ENCODE measurements around the gene NEAT1. TPM values are rescaled to one million over a fixed set of nuclear protein-coding genes. Genes with fewer than 3 reads are reported as not detected.

NEAT1 gene
- total RNA-seq, 5 donors from 2014 or later (not counting 1 experiment from before 2014, with no cell fraction given), result 368 to 1,017 (median 906) TPM

DNA sequence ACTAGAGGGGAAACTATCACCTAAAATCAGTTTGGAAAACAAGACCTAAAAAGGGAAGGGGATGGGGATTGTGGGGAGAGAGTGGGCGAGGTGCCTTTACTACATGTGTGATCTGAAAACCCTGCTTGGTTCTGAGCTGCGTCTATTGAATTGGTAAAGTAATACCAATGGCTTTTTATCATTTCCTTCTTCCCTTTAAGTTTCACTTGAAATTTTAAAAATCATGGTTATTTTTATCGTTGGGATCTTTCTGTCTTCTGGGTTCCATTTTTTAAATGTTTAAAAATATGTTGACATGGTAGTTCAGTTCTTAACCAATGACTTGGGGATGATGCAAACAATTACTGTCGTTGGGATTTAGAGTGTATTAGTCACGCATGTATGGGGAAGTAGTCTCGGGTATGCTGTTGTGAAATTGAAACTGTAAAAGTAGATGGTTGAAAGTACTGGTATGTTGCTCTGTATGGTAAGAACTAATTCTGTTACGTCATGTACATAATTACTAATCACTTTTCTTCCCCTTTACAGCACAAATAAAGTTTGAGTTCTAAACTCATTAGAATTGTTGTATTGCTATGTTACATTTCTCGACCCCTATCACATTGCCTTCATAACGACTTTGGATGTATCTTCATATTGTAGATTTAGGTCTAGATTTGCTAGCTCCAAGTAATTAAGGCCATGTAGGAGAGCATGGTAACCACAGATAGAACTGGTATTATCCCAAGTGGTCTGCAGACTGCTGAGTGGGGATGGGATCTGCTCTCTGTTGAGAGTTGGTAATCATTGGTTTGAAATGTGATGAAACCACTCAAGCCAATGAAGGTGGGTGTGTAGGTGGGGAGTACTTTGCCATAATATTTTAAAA lies 3.6 kb downstream of the NEAT1 start:
- no peaks in the 10 kb centered on the region for H3K9me3 ChIP-seq
- ChIA-PET CTCF (interaction anchor here in 1 of 2 donors (0.7 to 1.7 kb wide), 2 partner anchors 76 to 82 kb away, joined by 5 to 11 read pairs; no protein-coding TSS in a partner anchor), POLR2A (interaction anchor here (0.6 to 12.1 kb wide), 8 partner anchors 9 to 647 kb away, joined by 3 to 306 read pairs (median 4); partner anchors contain the start of gene MALAT1 (in 2 of the 2))
- H3K27me3 ChIP-seq (replicated peaks in 1 of 2; ENCODE audit: control insufficient read depth in 2 of 2, extremely low read depth in 1 of 2, insufficient read depth in 2 of 2, low read length in 1 of 2), result no peaks in the 10 kb centered on the region
- DNase-seq (peak in 8 of 35 experiments; percentile 16 to 86 (median 44)), ATAC-seq (replicated peaks in 1 of 4) (peak; percentile 8 to 43 (median 8))
- no CpG with 5 or more reads among the region's 9 CpGs for WGBS (ENCODE audit: insufficient coverage)
- peaks cover 54% of the 10 kb centered on the region for H3K36me3 Mint-ChIP-seq
- H3K4me1 ChIP-seq (ENCODE audit: control insufficient read depth in 1 of 2, extremely low read depth in 1 of 2, insufficient read depth in 2 of 2, low read length in 2 of 2), result peaks cover 65 to 76% of the 10 kb centered on the region in 2 experiments
- H3K27ac Mint-ChIP-seq, result peak overlapping the region; percentile 98 to 99
- H3K27ac ChIP-seq (ENCODE audit: low read length), result peak overlapping the region; percentile 95
- H3K9me3 Mint-ChIP-seq, result no peaks in the 10 kb centered on the region
- H3K36me3 ChIP-seq (ENCODE audit: control insufficient read depth in 2 of 2, extremely low read depth in 1 of 2, insufficient read depth in 1 of 2, low read length in 1 of 2), result peaks cover 0 to 15% of the 10 kb centered on the region in 2 donors
- H3K4me1 Mint-ChIP-seq, result peaks cover 52 to 90% (median 52%) of the 10 kb centered on the region in 3 donors
- H3K4me3 ChIP-seq (ENCODE audit: control insufficient read depth in 1 of 2, extremely low read depth in 1 of 2, low read length in 1 of 2), result peak overlapping the region; percentile 92 to 95
- no peaks in the 10 kb centered on the region for H3K27me3 Mint-ChIP-seq
- peak overlapping the region; percentile 91 to 100 (median 98) for H3K4me3 Mint-ChIP-seq

- H3K27ac ChIP-seq (ENCODE audit: low read length), result peak overlapping the region; percentile 95
- peaks cover 0 to 15% of the 10 kb centered on the region in 2 donors for H3K36me3 ChIP-seq (ENCODE audit: control insufficient read depth in 2 of 2, extremely low read depth in 1 of 2, insufficient read depth in 1 of 2, low read length in 1 of 2)
- WGBS (ENCODE audit: insufficient coverage), result 5% methylated on average over 5 of the region's 10 CpGs
- H3K9me3 Mint-ChIP-seq, result no peaks in the 10 kb centered on the region
- ChIA-PET CTCF (no interaction called here), POLR2A (interaction anchor here (2.2 to 12.1 kb wide), 3 partner anchors 72 to 73 kb away, joined by 8 to 306 read pairs (median 98); partner anchors contain the start of gene MALAT1 (in 2 of the 2))
- DNase-seq (peak in 6 of 35 experiments; percentile 7 to 52 (median 34)), ATAC-seq (replicated peaks in 1 of 4) (no peak)
- peaks cover 58 to 95% (median 61%) of the 10 kb centered on the region in 3 donors for H3K4me1 Mint-ChIP-seq
- H3K9me3 ChIP-seq, result no peaks in the 10 kb centered on the region
- H3K4me3 Mint-ChIP-seq, result peak overlapping the region; percentile 91 to 100 (median 98)
- no peaks in the 10 kb centered on the region for H3K27me3 ChIP-seq (replicated peaks in 1 of 2; ENCODE audit: control insufficient read depth in 2 of 2, extremely low read depth in 1 of 2, insufficient read depth in 2 of 2, low read length in 1 of 2)
- H3K27ac Mint-ChIP-seq, result peak overlapping the region; percentile 98 to 99
- peaks cover 57 to 80% of the 10 kb centered on the region in 2 experiments for H3K4me1 ChIP-seq (ENCODE audit: control insufficient read depth in 1 of 2, extremely low read depth in 1 of 2, insufficient read depth in 2 of 2, low read length in 2 of 2)
- no peaks in the 10 kb centered on the region for H3K27me3 Mint-ChIP-seq
- H3K4me3 ChIP-seq (ENCODE audit: control insufficient read depth in 1 of 2, extremely low read depth in 1 of 2, low read length in 1 of 2), result peak overlapping the region; percentile 42 to 92
- peaks cover 54% of the 10 kb centered on the region for H3K36me3 Mint-ChIP-seq
Measured at GRCh38 chr11:65426839-65427690, 4.5 kb downstream of the NEAT1 start.

DNA sequence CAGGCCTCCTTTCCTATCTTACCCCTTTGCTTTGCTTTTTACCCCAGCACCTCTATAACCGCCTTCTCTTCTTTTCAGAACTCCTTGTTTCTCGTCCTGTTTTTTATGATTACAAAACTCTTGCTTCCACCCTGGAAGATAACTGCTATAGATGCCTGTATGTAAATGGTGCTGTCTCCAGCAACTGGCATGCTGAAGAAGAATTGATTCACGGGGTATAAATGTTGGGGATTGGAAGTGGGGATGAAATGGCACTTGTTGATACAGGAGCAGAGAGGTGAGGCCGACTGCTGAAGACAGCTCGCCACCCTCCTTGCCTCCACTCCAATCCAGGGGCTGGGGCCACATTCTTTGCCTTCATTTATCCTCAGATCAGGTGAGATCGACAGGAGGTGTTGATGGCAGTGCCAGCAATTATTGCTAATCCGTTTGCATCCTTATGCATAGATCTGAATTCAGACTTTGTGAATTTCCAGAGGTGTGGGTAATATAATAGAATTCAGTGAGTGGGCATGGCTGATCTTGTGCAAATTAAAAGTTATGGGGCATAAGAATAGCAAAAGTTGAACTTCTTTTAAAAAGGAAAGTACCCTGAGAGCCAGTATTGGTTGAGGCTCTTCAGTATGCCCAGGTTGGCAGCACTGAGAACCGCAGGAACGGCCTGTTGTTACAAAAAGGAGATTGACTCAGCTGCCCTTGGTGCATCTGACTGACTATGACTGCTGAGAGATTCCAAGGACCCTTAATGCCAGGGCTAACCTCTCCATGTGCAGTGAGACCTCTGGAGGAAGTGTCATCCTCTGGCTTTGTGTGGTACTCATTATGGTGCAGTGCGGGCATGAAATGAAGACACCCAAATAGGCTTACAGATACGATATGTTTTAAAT lies 5.3 kb downstream of the NEAT1 start:
- peaks cover 67 to 97% (median 69%) of the 10 kb centered on the region in 3 donors for H3K4me1 Mint-ChIP-seq
- Histone ChIP-seq H3K36me3 (ENCODE audit: control insufficient read depth in 2 of 2, extremely low read depth in 1 of 2, insufficient read depth in 1 of 2, low read length in 1 of 2) (peaks cover 0 to 15% of the 10 kb centered on the region in 2 donors), H3K9me3 (no peaks in the 10 kb centered on the region), H3K4me1 (ENCODE audit: control insufficient read depth in 1 of 2, extremely low read depth in 1 of 2, insufficient read depth in 2 of 2, low read length in 2 of 2) (peaks cover 55 to 84% of the 10 kb centered on the region in 2 experiments), H3K4me3 (ENCODE audit: control insufficient read depth in 1 of 2, extremely low read depth in 1 of 2, low read length in 1 of 2) (peak overlapping the region; percentile 30 to 92), H3K27me3 (replicated peaks in 1 of 2; ENCODE audit: control insufficient read depth in 2 of 2, extremely low read depth in 1 of 2, insufficient read depth in 2 of 2, low read length in 1 of 2) (no peaks in the 10 kb centered on the region), H3K27ac (ENCODE audit: low read length) (peak overlapping the region; percentile 95)
- ChIA-PET POLR2A (interaction anchor here in 1 of 2 donors (2.2 kb wide), 1 partner anchor 72 kb away, joined by 8 read pairs; the partner anchor contains the start of gene MALAT1), CTCF (no interaction called here)
- no peaks in the 10 kb centered on the region for H3K27me3 Mint-ChIP-seq
- H3K4me3 Mint-ChIP-seq, result peak overlapping the region; percentile 91 to 100 (median 98)
- ATAC-seq (replicated peaks in 1 of 4) (no peak), DNase-seq (peak in 6 of 35 experiments; percentile 13 to 59 (median 32))
- no peaks in the 10 kb centered on the region for H3K9me3 Mint-ChIP-seq
- whole genome bisulfite sequencing (ENCODE audit: insufficient coverage), result 0% methylated on average over 2 of the region's 11 CpGs
- H3K36me3 Mint-ChIP-seq, result peaks cover 50% of the 10 kb centered on the region
- peak overlapping the region; percentile 98 to 99 for H3K27ac Mint-ChIP-seq

DNA sequence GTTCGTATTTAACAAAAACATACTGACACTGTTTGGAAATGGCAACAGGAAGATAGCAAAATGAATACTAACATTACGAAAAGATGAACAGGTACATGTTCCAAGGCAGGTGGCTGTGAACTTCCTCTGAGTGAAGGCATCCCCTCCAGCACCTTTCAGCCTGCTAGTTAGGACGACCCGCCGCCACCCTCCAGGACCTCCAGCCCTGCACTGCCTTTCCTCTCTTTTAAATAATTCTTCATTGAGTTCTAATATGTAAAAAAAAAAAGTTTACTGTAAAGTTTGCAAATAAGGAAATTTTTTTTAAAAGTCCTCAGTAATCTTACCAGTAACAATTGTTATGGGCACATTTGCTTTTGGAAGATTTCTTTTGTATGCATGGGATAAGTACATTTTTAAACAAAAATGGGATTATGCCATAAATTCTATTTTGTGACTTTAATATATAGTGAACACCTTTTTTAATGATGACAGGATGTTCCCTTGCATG lies 6.0 kb downstream of the NEAT1 start:
- DNase-seq, result peak in 2 of 35 experiments; percentile 14 to 26
- POLR2A ChIA-PET, result interaction anchor here (0.6 to 2.2 kb wide), 2 partner anchors 71 kb away, joined by 3 to 8 read pairs; partner anchors contain the start of gene MALAT1 (in 1 of the 2)
- H3K27me3 Mint-ChIP-seq, result no peaks in the 10 kb centered on the region

DNA sequence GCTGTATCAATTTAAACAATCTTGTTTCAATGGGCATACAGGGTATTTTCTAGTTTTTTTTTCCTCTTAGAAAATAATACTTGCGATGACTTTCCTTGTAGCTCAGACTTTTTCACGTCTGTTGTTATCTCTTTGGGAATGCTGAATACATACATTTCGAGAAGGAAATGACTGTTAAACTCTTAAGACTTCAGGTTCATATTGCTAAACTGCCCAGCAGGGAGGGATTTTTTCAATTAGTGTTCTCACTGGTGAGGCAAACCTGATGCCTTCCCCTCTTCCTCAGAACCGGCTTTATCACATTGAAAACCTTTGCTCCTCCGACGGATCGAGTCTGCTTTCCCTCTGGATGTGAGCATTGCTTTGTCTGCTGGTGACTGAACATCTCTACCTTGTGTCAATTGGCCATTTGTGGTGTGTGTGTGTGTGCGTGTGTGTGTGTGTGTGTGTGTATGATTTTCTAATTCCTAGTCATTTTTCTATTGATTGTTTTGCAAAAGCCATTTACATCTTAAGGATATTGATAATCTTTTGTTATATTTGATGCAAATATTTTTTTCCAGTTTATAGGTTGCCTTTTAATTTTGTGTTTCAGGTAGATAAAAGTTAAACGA lies 6.6 kb downstream of the NEAT1 start:
- H3K4me1 Mint-ChIP-seq, result peaks cover 75 to 95% (median 77%) of the 10 kb centered on the region in 3 donors
- 0% methylated on average over 2 of the region's 9 CpGs for WGBS (ENCODE audit: insufficient coverage)
- H3K4me3 ChIP-seq (ENCODE audit: control insufficient read depth in 1 of 2, extremely low read depth in 1 of 2, low read length in 1 of 2), result peak overlapping the region in 1 of 2 donors; percentile 33
- H3K4me3 Mint-ChIP-seq, result peak overlapping the region; percentile 91 to 100 (median 98)
- no peak for ATAC-seq (replicated peaks in 1 of 4)
- ChIA-PET CTCF (interaction anchor here in 1 of 2 donors (2.5 kb wide), 1 partner anchor 12 kb away, joined by 12 read pairs; no protein-coding TSS in a partner anchor), POLR2A (interaction anchor here (0.6 to 2.2 kb wide), 3 partner anchors 8 to 71 kb away, joined by 3 to 8 read pairs (median 8); partner anchors contain the start of gene MALAT1 (in 1 of the 2))
- no peaks in the 10 kb centered on the region for H3K27me3 Mint-ChIP-seq
- peaks cover 0 to 15% of the 10 kb centered on the region in 2 donors for H3K36me3 ChIP-seq (ENCODE audit: control insufficient read depth in 2 of 2, extremely low read depth in 1 of 2, insufficient read depth in 1 of 2, low read length in 1 of 2)
- H3K27ac Mint-ChIP-seq, result peak overlapping the region; percentile 98 to 99
- H3K27me3 ChIP-seq (replicated peaks in 1 of 2; ENCODE audit: control insufficient read depth in 2 of 2, extremely low read depth in 1 of 2, insufficient read depth in 2 of 2, low read length in 1 of 2), result no peaks in the 10 kb centered on the region
- peak overlapping the region; percentile 95 for H3K27ac ChIP-seq (ENCODE audit: low read length)
- H3K9me3 ChIP-seq, result no peaks in the 10 kb centered on the region
- H3K9me3 Mint-ChIP-seq, result no peaks in the 10 kb centered on the region
- peaks cover 44% of the 10 kb centered on the region for H3K36me3 Mint-ChIP-seq
- peaks cover 46 to 72% of the 10 kb centered on the region in 2 experiments for H3K4me1 ChIP-seq (ENCODE audit: control insufficient read depth in 1 of 2, extremely low read depth in 1 of 2, insufficient read depth in 2 of 2, low read length in 2 of 2)
- DNase-seq, result peak in 1 of 35 experiments; percentile 29

More for the DNA sequence above, 6.0 kb downstream of the NEAT1 start:
- Histone ChIP-seq H3K9me3 (no peaks in the 10 kb centered on the region), H3K27me3 (replicated peaks in 1 of 2; ENCODE audit: control insufficient read depth in 2 of 2, extremely low read depth in 1 of 2, insufficient read depth in 2 of 2, low read length in 1 of 2) (no peaks in the 10 kb centered on the region), H3K36me3 (ENCODE audit: control insufficient read depth in 2 of 2, extremely low read depth in 1 of 2, insufficient read depth in 1 of 2, low read length in 1 of 2) (peaks cover 0 to 12% of the 10 kb centered on the region in 2 donors), H3K4me1 (ENCODE audit: control insufficient read depth in 1 of 2, extremely low read depth in 1 of 2, insufficient read depth in 2 of 2, low read length in 2 of 2) (peaks cover 49 to 77% of the 10 kb centered on the region in 2 experiments), H3K27ac (ENCODE audit: low read length) (peak overlapping the region; percentile 95), H3K4me3 (ENCODE audit: control insufficient read depth in 1 of 2, extremely low read depth in 1 of 2, low read length in 1 of 2) (peak overlapping the region; percentile 30 to 92)
- Mint-ChIP-seq H3K36me3 (peaks cover 48% of the 10 kb centered on the region), H3K9me3 (no peaks in the 10 kb centered on the region), H3K4me3 (peak overlapping the region; percentile 91 to 100 (median 98)), H3K4me1 (peaks cover 73 to 97% (median 75%) of the 10 kb centered on the region in 3 donors), H3K27ac (peak overlapping the region; percentile 98 to 99)
- WGBS (ENCODE audit: insufficient coverage), result 20% methylated on average over 1 of the region's 5 CpGs
- no peak for ATAC-seq (replicated peaks in 1 of 4)
- CTCF ChIA-PET, result interaction anchor here in 1 of 2 donors (2.5 kb wide), 1 partner anchor 12 kb away, joined by 12 read pairs; no protein-coding TSS in a partner anchor
